GM08714 (cell line): ENCODE measurements around the gene NRXN2.

Source experiments
- H3K4me3 ChIP-seq: fragments of 200-500 bp; sonication (Bioruptor generic); 2 replicates; pipeline ENCODE4 v1.5.1; 2014; ENCODE audit warnings: mild to moderate bottlenecking, low read length, inconsistent platforms
- ZNF274 ChIP-seq: IDR thresholded peaks from 2 replicates; pipeline ENCODE4 v1.6.1; 2012; ENCODE audit warnings: mild to moderate bottlenecking, low read depth, low read length

NRXN2 gene

GRCh38 chr11:64593156-64594105 lies 129.6 kb downstream of the NRXN2 start:
- H3K4me3 ChIP-seq, result no peak overlapping the region
- no peak for TF ChIP-seq ZNF274

GRCh38 chr11:64592656-64593055 lies 130.3 kb downstream of the NRXN2 start:
- no peak for TF ChIP-seq ZNF274
- no peak overlapping the region for H3K4me3 ChIP-seq

GRCh38 chr11:64592234-64592615 lies 130.8 kb downstream of the NRXN2 start:
- TF ChIP-seq ZNF274, result no peak
- no peak overlapping the region for H3K4me3 ChIP-seq

GRCh38 chr11:64591257-64592233 lies 131.5 kb downstream of the NRXN2 start:
- no peak for TF ChIP-seq ZNF274
- no peak overlapping the region for H3K4me3 ChIP-seq

GRCh38 chr11:64590763-64591221 lies 132.2 kb downstream of the NRXN2 start, which contains the start of gene SLC22A12:
Gene SLC22A12, plus strand, starts transcription at chr11:64591220. Its CDS starts 337 bp downstream, at chr11:64591557.
- H3K4me3 ChIP-seq, result no peak within 1 kb of the TSS
- TF ChIP-seq ZNF274, result no peak

- TF ChIP-seq ZNF274, result no peak
- no peak overlapping the region for H3K4me3 ChIP-seq
Observed at GRCh38 chr11:64588701-64589100, 134.3 kb downstream of the NRXN2 start.

- H3K4me3 ChIP-seq, result no peak overlapping the region
- TF ChIP-seq ZNF274, result no peak
Observed at GRCh38 chr11:64586366-64586765, 136.6 kb downstream of the NRXN2 start.

GRCh38 chr11:64585150-64585549 lies 137.8 kb downstream of the NRXN2 start:
- TF ChIP-seq ZNF274, result no peak
- H3K4me3 ChIP-seq, result no peak overlapping the region

GRCh38 chr11:64583296-64584262 lies 139.4 kb downstream of the NRXN2 start:
- no peak overlapping the region for H3K4me3 ChIP-seq
- TF ChIP-seq ZNF274, result no peak

GRCh38 chr11:64582885-64583284 lies 140.1 kb downstream of the NRXN2 start:
- no peak overlapping the region for H3K4me3 ChIP-seq
- TF ChIP-seq ZNF274, result no peak

- no peak overlapping the region for H3K4me3 ChIP-seq
- TF ChIP-seq ZNF274, result no peak
Observed at GRCh38 chr11:64581057-64581523, 141.9 kb downstream of the NRXN2 start.

GRCh38 chr11:64580412-64580811 lies 142.6 kb downstream of the NRXN2 start:
- TF ChIP-seq ZNF274, result no peak
- no peak overlapping the region for H3K4me3 ChIP-seq

- no peak overlapping the region for H3K4me3 ChIP-seq
- no peak for TF ChIP-seq ZNF274
Observed at GRCh38 chr11:64577202-64577601, 145.8 kb downstream of the NRXN2 start.

- TF ChIP-seq ZNF274, result no peak
- H3K4me3 ChIP-seq, result no peak overlapping the region
Observed at GRCh38 chr11:64572143-64572542, 150.9 kb downstream of the NRXN2 start.
